Measurements from ENCODE around the gene AGAP1. TPM values are rescaled to one million over a fixed set of nuclear protein-coding genes. Genes with fewer than 3 reads are reported as not detected.

AGAP1 gene
- total RNA-seq, 1 donor from 2014 or later, result 3.8 TPM

DNA sequence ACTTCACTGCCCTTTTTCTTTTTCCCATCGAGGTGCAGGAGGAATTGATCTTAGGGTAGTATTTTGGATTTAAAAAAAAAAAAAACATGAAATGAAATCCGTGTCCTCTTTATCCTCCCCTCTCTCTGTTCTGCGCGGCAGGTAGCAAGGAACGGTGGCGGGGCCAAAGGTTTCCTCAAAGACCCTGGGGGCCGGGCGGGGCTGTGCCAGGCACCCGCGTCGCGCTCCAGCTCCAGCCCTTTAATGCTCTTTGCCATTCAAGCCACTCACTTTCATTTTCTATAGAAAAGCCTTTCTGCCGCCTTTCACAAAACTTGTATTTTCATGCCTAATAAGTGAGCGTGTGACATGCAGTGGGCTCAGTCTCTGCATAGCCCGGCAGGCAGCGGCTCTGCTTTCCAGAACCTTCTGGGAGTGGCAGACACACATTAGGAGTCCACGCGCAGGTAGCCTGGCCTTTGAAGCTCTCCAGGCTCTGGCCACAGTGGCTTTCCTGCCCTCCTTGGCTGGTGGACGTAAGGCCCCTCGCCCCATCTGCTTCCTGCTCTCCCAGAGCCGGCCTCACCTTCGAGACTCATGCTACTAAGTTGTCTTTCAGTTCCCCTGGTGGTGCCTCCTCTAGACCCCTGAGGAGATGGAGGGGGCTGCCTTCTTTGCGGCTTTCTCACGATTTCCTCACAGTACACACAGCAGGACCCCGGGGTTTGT, 41.7 kb downstream of the AGAP1 start:
- H3K4me1 Mint-ChIP-seq, result no peaks in the 10 kb centered on the region
- H3K27ac Mint-ChIP-seq, result no peak overlapping the region
- H3K4me3 Mint-ChIP-seq, result no peak overlapping the region
- DNase-seq, result no peak
- H3K27me3 Mint-ChIP-seq, result peaks cover 2% of the 10 kb centered on the region
- intact Hi-C loops (cut with micrococcal nuclease), result no loop called here
- H3K36me3 Mint-ChIP-seq (ENCODE audit: low read depth), result no peaks in the 10 kb centered on the region
- H3K9me3 Mint-ChIP-seq, result no peaks in the 10 kb centered on the region

DNA sequence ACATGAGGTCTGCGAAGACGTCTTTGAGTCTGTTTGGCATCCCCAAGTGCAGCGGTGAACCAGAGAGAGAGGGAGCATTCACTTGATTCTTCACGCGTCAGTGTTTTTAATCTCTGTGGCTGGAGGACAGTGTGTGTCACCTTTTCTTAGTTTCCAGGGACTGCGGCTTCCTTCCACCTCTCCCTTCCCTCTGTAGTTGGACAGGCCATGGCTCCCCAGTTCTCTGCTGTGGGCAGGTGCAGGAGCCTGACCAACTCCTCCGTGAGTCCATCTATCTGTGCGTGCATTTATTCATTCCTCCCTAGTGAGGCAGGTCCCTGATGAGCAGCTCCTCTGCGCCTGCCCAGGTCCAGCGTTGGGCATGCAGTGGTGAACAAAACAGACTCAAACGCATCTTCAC, 42.9 kb downstream of the AGAP1 start:
- no peaks in the 10 kb centered on the region for H3K9me3 Mint-ChIP-seq
- no peak for DNase-seq
- intact Hi-C loops (cut with micrococcal nuclease), result no loop called here
- no peak overlapping the region for H3K27ac Mint-ChIP-seq
- no peaks in the 10 kb centered on the region for H3K36me3 Mint-ChIP-seq (ENCODE audit: low read depth)
- peaks cover 2% of the 10 kb centered on the region for H3K27me3 Mint-ChIP-seq
- no peaks in the 10 kb centered on the region for H3K4me1 Mint-ChIP-seq
- no peak overlapping the region for H3K4me3 Mint-ChIP-seq

DNA sequence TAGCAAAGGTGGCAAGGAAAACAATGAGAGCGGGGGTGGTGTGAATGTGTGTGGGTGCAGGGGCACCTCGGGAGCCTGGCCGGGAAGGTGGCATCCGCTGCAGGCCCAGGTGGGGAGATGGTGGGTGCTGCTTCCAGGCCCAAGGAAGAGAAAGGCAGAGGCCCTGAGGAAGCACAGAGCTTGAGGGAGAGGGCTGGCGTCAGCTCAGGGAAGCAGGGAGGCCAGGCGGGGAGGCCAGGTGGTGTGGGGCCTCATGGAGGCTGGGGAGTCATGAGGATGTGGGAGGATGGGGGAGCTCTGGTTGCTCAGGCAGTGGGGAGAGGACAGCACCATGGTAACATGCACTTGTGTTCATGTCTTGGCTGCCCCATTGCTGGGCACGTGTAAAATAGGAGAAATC, 43.3 kb downstream of the AGAP1 start:
- Mint-ChIP-seq H3K27ac (no peak overlapping the region), H3K9me3 (no peaks in the 10 kb centered on the region), H3K36me3 (ENCODE audit: low read depth) (no peaks in the 10 kb centered on the region), H3K4me1 (no peaks in the 10 kb centered on the region), H3K4me3 (no peak overlapping the region), H3K27me3 (peaks cover 2% of the 10 kb centered on the region)
- no peak for DNase-seq
- intact Hi-C loops (cut with micrococcal nuclease), result no loop called here

DNA sequence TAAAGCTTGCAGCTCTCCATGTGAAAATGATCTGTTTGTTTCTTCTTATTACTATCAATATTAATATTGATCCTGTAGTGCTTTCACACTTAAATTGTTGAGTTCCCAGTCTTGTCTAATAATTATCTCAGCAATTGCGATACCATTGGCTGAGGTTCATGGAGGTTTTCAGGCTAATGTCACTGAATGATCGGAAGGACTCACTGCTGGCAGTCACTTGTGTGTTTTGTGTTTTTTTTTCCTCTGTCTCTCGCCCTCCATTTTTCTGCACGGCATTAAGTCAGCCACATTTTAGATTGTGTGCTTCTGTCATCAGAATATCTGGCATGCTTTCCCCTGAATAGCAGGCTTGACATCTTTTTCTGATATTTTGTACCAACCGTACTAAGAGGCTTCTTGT, 43.7 kb downstream of the AGAP1 start:
- H3K27ac Mint-ChIP-seq, result no peak overlapping the region
- H3K4me3 Mint-ChIP-seq, result no peak overlapping the region
- H3K27me3 Mint-ChIP-seq, result peaks cover 2% of the 10 kb centered on the region
- intact Hi-C loops (cut with micrococcal nuclease), result no loop called here
- H3K9me3 Mint-ChIP-seq, result no peaks in the 10 kb centered on the region
- DNase-seq, result no peak
- no peaks in the 10 kb centered on the region for H3K4me1 Mint-ChIP-seq
- H3K36me3 Mint-ChIP-seq (ENCODE audit: low read depth), result no peaks in the 10 kb centered on the region

DNA sequence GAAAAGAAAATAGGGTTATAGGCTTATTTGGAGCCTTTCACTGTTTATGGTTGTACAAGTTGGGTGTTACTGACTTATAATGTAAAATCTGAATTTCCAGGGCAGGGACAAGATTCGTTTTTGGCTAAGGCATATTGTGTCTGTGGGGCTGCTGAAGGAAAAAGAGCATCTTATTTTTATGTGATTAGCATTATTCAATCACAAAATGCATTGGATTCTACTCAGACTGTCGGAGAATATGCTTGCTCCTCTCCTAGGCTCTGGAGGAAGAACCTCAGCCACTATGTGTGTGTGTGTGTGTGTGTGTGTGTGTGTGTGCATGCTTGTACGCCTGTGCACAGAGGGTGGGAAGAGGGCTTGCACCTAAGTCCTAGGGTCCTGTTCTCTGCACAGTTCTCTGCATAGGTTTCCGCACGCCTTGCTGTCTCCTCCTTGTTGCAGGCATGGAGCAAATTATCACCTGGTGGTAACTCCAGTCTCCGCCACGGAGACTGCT, 44.3 kb downstream of the AGAP1 start:
- no peak for DNase-seq
- Mint-ChIP-seq H3K27me3 (peaks cover 2% of the 10 kb centered on the region), H3K4me3 (no peak overlapping the region), H3K4me1 (no peaks in the 10 kb centered on the region), H3K36me3 (ENCODE audit: low read depth) (no peaks in the 10 kb centered on the region), H3K27ac (no peak overlapping the region), H3K9me3 (no peaks in the 10 kb centered on the region)
- intact Hi-C loops (cut with micrococcal nuclease), result no loop called here

DNA sequence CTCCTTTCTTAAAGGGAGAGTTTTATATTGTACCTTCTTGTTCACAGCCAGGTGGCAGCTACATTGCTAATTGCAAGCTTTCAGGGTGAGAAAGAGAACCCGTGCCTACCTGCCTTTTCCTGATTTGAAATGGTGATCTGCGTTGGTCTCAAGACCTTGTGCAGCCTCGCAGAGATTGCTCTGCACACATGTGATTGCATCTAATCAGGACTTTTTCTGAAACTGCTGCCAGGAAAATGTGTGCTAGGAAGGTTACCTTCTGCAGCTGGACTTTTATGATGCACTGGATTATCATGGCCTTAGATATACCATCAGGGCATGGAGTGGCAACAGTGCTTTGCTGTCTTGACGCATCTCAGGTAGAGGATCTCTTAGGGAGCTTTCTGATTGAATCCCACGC, 45.1 kb downstream of the AGAP1 start:
- intact Hi-C loops (cut with micrococcal nuclease), result no loop called here

DNA sequence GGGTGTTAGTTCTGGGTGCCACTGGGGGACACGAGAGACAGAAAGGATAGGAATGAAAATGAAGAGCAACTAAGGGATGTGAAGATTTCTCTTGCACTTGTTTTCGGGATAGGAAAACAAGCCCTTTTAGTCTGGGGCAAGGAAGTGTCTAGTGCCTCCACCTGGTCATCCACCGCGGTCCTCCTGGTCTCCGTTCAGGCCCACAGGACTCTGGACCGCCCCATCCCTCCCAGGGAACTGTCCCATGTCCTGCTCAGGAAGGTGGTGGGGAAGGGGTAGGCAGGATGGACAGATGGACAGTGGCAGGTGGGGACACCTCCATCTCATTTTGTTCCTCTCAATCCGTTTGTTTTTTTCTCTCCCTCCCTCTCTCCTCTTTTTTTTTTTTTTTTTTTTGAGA, 45.9 kb downstream of the AGAP1 start:
- H3K27ac Mint-ChIP-seq, result no peak overlapping the region
- H3K4me3 Mint-ChIP-seq, result no peak overlapping the region
- no peaks in the 10 kb centered on the region for H3K4me1 Mint-ChIP-seq
- H3K36me3 Mint-ChIP-seq (ENCODE audit: low read depth), result no peaks in the 10 kb centered on the region
- H3K27me3 Mint-ChIP-seq, result peaks cover 2% of the 10 kb centered on the region
- intact Hi-C loops (cut with micrococcal nuclease), result no loop called here
- DNase-seq, result no peak
- H3K9me3 Mint-ChIP-seq, result no peaks in the 10 kb centered on the region

More for the DNA sequence above, 45.1 kb downstream of the AGAP1 start:
- Mint-ChIP-seq H3K27ac (no peak overlapping the region), H3K4me1 (no peaks in the 10 kb centered on the region), H3K4me3 (no peak overlapping the region), H3K9me3 (no peaks in the 10 kb centered on the region), H3K36me3 (ENCODE audit: low read depth) (no peaks in the 10 kb centered on the region), H3K27me3 (peaks cover 2% of the 10 kb centered on the region)
- DNase-seq, result no peak

DNA sequence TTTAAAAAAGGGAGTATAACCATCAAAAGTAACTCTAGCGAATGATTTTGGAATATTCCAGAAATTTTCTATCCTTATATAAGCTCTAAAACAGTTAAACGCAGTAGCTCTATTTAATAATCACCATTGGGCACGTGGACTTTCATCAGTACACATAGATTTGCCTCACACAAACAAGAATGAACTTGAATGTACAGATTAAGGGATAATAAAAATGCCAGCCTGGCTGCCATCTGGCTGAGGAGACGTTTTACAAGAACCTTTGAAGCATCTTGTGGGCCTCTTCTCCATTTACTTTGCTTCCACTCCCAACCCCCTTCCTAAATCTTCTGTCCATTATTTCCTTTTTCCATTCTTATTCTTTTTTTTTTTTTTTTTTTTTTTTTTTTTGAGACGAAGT, 47.2 kb downstream of the AGAP1 start:
- no peaks in the 10 kb centered on the region for H3K9me3 Mint-ChIP-seq
- no peak overlapping the region for H3K4me3 Mint-ChIP-seq
- H3K27ac Mint-ChIP-seq, result no peak overlapping the region
- DNase-seq, result no peak
- H3K36me3 Mint-ChIP-seq (ENCODE audit: low read depth), result no peaks in the 10 kb centered on the region
- peaks cover 2% of the 10 kb centered on the region for H3K27me3 Mint-ChIP-seq
- H3K4me1 Mint-ChIP-seq, result no peaks in the 10 kb centered on the region
- intact Hi-C loops (cut with micrococcal nuclease), result no loop called here

DNA sequence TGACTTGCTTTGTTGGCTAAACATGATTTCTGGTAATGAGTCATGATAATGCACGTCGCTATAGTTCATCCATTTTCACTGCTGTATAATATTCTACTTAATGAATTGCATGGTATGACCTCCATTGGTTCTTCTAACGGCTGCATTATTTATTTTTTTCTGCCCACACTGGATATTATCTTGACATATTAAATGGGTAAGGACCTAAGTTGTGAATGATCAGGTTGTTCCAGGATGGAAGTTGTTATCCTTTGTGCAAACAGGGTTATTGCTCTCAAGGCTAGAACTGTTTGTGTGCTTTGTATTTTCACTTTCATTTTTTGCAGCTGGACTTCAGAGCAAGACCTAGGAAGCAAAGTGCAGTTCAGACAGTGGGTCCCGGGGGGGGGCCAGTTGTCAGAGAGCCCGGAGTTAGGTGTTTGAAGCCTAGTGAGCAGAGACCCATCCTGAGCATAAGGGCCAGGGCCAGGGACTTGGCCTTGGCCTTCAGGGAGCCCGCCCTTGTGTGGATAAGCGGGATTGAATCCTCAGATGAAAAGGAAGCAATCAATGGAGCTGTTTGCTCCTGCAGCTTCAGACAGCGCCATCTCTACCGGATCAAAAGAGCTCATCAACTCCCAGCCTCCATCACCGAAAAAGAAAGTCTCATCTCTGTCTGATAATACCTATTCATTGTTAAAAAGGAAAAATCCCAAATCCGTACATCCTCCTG, 48.2 kb downstream of the AGAP1 start:
- Mint-ChIP-seq H3K4me1 (no peaks in the 10 kb centered on the region), H3K27ac (no peak overlapping the region), H3K27me3 (peaks cover under 1% of the 10 kb centered on the region), H3K4me3 (no peak overlapping the region), H3K9me3 (no peaks in the 10 kb centered on the region), H3K36me3 (ENCODE audit: low read depth) (no peaks in the 10 kb centered on the region)
- intact Hi-C loops (cut with micrococcal nuclease), result no loop called here
- DNase-seq, result no peak

DNA sequence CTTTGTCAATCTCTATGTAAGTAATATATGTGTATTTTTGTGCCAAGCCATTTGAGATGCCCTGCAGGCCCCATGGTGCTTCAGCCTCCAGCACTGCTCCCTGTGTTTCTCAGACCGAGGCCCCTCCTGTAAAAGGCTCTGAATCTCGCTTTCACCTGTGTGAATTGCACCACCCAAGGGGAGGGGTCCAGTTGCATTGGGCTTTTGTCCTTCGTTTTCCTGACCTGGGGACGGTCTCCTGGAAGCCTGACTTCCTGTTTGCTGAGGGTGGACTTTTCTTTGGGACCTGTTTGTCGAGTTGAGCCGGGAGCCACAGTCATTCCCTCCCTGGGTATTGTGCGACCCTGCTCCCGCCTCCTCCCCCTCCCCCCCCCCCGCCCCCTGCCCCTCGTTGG, 48.9 kb downstream of the AGAP1 start:
- intact Hi-C loops (cut with micrococcal nuclease), result no loop called here
- no peaks in the 10 kb centered on the region for H3K9me3 Mint-ChIP-seq

DNA sequence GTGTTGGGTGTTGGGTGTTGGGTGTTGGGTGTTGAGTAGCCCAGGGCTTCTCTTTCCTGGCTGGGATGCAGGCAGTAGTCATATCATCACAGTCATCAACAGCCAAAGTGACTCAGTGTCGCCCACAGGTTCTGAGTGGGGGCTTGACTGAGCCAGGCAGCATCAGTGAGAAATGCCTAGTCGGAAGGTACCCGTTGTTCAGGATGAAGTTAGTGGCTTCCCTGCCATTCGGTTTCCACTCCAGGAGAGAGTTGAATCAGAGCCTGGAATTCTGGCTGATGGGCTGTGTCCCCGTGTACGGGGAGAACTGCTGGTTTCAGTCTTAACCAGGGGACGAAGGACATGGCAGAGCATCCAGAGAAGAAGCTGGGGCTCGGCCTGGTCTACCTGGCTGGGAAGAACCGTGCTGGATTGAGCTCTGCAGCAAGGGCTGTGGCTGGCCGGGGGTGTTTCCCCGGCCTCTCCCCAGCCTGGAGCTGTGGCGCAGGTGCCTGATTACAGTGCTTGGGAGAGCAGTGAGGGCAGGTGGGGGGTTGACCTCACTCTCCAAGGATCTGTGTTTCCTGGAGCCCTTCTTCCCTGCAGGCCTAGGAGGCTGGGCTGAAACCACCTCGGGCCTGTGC, 49.4 kb downstream of the AGAP1 start:
- intact Hi-C loops (cut with micrococcal nuclease), result no loop called here
- H3K4me1 Mint-ChIP-seq, result no peaks in the 10 kb centered on the region
- H3K4me3 Mint-ChIP-seq, result no peak overlapping the region
- no peaks in the 10 kb centered on the region for H3K36me3 Mint-ChIP-seq (ENCODE audit: low read depth)
- H3K27me3 Mint-ChIP-seq, result no peaks in the 10 kb centered on the region
- H3K27ac Mint-ChIP-seq, result no peak overlapping the region
- no peak for DNase-seq
- H3K9me3 Mint-ChIP-seq, result no peaks in the 10 kb centered on the region

More for the DNA sequence above, 48.9 kb downstream of the AGAP1 start:
- no peaks in the 10 kb centered on the region for H3K36me3 Mint-ChIP-seq (ENCODE audit: low read depth)
- no peaks in the 10 kb centered on the region for H3K27me3 Mint-ChIP-seq
- no peaks in the 10 kb centered on the region for H3K4me1 Mint-ChIP-seq
- H3K4me3 Mint-ChIP-seq, result no peak overlapping the region
- DNase-seq, result no peak
- no peak overlapping the region for H3K27ac Mint-ChIP-seq

DNA sequence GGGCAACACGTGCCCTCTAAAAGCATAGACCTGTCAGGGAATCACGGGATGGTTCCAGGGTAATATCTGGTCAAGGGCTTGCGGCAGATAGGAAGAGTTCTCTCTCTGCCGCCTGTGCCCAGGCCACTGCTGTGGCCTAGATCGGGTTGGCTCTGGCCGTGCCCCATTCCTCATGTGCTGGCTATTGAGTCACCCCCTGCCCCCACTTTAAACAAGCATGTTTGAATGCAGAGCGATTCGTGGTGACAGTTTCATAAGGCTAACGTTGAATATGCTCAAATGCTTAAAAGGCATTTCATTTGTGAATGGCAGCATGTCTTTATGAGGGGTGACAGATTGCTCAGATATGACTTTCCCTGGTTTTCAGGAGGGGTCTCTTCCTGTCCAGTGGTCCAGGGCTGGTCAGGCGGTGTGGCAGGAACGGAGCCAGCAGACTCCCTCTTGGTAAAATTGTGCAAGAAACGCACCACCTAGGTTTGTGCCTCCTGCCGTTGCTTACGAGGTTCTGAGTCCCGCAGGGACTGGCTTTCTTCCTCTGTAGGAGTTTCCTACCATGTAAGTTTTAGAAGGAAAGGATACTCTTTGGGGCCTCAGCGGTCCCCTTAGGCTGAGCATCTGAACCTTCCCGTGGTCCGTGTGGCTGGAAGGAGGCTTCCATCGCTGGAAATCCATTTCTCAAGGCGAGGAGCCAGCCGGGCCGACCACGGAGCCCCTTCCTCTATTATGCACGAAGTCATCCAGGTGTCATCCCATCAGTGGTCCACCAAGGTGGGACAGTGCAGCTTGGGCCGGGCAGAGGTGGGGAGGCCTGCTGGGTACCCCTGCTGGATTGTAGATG, 50.2 kb downstream of the AGAP1 start:
- H3K27me3 Mint-ChIP-seq, result no peaks in the 10 kb centered on the region
- no peaks in the 10 kb centered on the region for H3K4me1 Mint-ChIP-seq
- no peak overlapping the region for H3K27ac Mint-ChIP-seq

DNA sequence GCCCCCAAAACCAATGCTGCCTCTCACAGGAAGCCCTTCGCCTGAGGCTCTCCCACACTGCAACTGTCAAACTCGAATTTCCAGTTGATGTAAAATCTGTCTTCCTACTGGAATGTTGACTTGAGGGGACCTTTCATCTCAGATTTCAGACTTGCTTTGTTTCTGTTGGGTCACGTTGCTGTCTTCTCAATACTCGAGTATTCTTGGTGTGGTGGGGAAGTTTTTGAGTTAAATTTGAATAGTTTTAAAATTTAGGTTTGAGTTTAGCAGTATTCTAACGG, 50.8 kb downstream of the AGAP1 start:
- no peaks in the 10 kb centered on the region for H3K27me3 Mint-ChIP-seq
- intact Hi-C loops (cut with micrococcal nuclease), result no loop called here
- no peaks in the 10 kb centered on the region for H3K4me1 Mint-ChIP-seq
- H3K9me3 Mint-ChIP-seq, result no peaks in the 10 kb centered on the region
- no peak overlapping the region for H3K27ac Mint-ChIP-seq
- no peaks in the 10 kb centered on the region for H3K36me3 Mint-ChIP-seq (ENCODE audit: low read depth)
- no peak overlapping the region for H3K4me3 Mint-ChIP-seq
- DNase-seq, result no peak

More for the DNA sequence above, 50.2 kb downstream of the AGAP1 start:
- intact Hi-C loops (cut with micrococcal nuclease), result no loop called here
- no peak for DNase-seq
- Mint-ChIP-seq H3K9me3 (no peaks in the 10 kb centered on the region), H3K4me3 (no peak overlapping the region), H3K36me3 (ENCODE audit: low read depth) (no peaks in the 10 kb centered on the region)

Measured in activated CD4-positive, alpha-beta T cell treated with anti-CD3 and anti-CD28 coated beads, Interleukin-2, amount 10 ng/mL, durations not matched to agents 24 days and 14 days (primary cell).